HG02970 (cell line): ENCODE data around the gene MAT2A.

Source experiments
- ATAC-seq: cut with Tn5 transposase; IDR thresholded peaks from one replicate; pipeline ENCODE4 v1.9.1; 2021; ENCODE audit warnings: mild to moderate bottlenecking, moderate library complexity, moderate number of reproducible peaks; ENCODE audit not compliant: unreplicated experiment, low FRiP score

The MAT2A gene

GRCh38 chr2:85538507-85539360 is at the start of gene MAT2A:
Gene MAT2A (plus strand): TSS chr2:85539168. CDS start chr2:85539288, 120 bp downstream.
- ATAC-seq: peak; percentile 74

DNA sequence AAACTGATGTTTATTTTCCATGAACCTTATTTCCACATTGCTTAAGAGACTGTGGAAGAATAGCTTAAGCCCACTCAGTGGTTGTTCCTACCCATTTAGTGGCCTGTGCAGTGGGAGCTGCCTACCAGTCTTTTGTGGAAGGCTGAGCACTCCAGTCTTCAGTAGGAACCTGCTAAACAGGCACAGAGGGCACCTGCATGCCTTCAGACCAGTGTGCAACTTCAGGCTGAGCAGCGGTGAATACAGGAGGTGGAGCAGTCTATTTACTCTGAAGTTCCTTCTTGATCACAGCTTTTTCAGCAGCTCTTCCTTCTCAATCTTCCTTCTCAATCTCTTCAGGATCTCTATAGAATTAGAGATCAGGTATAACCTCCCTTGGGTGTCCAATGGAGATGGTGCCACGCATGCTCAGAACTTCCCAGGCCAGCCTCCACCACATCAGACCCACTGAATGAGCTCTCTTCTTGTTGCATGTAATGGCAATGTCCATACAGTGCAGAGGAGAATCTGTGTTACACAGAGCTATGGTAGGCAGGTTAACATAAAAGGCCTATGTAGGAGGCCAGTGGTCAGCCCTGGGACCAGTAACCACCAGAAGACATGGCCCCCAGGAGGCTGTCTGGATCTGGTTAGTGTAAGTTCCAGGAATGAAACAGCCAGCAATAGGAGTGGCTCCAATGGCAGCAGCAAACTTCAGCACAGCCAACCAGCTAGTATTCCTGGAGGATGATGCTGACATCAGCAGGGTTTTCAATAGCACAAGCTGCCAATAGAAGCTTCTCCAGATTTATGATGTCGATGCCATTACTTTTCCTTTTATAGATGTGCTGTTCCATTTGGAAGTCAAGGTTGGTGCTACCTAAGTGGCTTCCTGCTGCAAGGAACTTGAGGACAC is 47.9 kb upstream of the MAT2A start:
- ATAC-seq: no peak

DNA sequence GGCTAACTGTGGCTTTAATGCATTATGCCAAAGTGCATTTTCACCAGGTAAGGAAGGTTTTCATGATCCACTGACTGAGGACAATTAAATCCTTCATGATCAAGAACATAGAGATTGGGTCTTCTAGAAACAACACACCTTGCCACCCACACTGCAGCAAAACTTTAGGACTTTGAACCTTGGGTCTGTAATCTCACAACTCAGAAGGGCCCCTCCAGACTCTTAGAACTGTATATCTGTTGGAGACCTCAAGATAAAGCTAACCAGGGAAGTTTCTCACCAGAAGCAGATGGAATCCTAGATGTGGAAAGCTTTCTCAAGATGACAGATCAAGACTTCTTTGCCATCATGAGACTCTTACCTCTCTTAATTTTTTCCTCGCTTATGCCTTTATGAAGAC is 42.5 kb upstream of the MAT2A start:
- ATAC-seq: no peak

DNA sequence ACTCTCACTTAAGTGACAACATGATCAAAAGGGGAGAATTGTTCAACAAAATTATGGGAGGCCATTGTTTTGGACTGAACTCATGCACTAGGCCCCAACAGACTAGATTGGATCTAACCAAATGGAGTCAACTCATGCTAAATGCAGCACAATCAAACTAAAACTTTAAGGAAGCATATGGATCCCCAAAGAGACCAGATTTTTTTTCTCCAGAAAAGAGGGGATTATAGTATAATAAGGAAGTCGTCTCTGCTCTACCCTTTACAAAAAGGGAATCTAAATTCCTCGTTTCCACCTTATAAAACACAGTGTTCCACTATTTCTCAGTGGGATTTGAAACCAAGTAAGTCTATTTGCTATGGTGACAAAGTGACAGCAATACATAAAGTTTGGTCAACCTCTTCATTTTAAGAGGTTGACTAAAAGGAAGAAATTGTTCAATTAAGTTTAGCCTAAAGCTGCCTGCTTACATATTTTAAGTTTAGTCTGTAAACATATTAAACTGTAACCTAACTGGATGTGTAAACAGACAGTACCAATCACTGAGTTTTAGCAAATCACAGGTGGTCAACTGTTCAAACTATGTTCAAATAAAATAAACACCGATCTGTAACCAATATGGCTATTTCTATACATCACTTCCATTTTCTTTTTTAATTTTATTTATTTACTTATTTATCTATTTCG is 40.9 kb upstream of the MAT2A start:
- no peak for ATAC-seq

DNA sequence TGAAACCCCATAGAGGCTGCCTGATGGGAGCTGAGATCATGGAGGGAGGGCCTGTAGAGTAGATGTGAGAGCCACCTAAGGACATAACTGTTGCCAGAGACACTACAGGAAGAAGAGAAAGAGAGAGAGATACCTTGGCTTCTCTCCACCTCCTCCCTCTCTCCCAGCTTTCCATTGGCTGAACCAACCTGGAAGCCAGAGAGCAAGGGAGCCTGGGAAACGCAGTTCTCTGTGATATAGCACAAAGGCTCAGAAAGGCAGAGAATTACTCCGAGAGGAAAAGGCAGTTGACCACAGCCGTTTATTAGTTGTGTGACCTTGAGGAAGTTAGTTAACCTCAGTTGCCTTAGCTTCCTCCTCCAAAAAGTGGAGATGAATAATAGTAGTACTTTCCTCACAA is 37.7 kb upstream of the MAT2A start:
- ATAC-seq: no peak

GRCh38 chr2:85502720-85503119 is 36.2 kb upstream of the MAT2A start:
- no peak for ATAC-seq

- no peak for ATAC-seq
These were observed 35.7 kb upstream of the MAT2A start for GRCh38 chr2:85503168-85503850.

- no peak for ATAC-seq
These were observed 34.9 kb upstream of the MAT2A start for GRCh38 chr2:85503851-85504777.

- no peak for ATAC-seq
These were observed 34.1 kb upstream of the MAT2A start for GRCh38 chr2:85504778-85505261.

DNA sequence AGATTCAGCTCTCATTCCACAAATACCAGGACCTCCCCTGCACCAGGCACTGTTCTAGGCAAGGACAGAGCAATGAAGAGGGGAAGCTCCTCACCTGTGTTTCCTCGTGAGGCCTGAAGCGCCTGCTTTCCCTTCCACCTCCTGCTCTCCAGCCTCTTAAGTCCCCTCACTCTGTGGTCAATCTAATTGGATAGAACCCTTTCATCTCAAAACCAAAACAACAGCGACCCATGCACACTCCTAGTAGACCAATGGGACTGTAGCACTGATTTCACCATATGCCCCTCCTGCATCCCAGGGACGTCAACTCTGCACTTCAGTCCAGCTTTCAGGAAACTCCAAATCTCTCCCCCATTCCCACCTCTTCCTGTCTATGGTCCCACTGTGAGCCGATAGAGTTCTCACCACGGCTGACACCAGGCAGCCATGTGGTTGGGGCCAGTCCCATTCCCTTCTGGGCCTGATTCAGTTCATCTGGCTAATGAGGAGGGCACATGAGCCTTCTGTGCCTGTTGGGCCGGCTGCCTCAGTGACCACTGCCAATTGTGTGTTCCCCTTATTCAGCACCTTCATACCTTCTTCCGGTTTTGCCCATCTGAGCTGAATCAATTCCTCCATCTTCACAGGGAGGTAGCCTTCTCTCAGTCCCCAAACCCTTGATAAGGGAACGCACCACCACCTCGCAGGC is 33.3 kb upstream of the MAT2A start:
- no peak for ATAC-seq

DNA sequence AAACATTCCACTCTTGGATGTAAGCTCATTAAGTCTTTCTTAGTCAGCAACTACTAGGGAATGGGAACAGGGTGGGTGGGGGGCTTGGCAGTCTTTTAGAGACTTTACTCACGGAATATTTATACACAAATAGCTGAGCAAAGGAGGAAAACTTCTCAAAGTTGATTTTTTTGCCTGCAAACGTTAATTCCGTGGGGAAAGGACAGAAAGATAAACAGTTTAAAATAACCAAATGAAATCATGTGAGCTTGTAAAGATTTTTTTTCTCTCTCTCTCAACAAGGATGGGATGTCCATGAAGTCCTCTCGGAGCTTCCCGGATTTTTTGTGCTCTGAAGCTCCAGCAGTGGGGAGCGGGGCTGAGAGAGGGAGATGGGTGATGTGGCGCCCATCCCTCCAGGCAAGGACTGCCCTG is 32.2 kb upstream of the MAT2A start:
- ATAC-seq: no peak

DNA sequence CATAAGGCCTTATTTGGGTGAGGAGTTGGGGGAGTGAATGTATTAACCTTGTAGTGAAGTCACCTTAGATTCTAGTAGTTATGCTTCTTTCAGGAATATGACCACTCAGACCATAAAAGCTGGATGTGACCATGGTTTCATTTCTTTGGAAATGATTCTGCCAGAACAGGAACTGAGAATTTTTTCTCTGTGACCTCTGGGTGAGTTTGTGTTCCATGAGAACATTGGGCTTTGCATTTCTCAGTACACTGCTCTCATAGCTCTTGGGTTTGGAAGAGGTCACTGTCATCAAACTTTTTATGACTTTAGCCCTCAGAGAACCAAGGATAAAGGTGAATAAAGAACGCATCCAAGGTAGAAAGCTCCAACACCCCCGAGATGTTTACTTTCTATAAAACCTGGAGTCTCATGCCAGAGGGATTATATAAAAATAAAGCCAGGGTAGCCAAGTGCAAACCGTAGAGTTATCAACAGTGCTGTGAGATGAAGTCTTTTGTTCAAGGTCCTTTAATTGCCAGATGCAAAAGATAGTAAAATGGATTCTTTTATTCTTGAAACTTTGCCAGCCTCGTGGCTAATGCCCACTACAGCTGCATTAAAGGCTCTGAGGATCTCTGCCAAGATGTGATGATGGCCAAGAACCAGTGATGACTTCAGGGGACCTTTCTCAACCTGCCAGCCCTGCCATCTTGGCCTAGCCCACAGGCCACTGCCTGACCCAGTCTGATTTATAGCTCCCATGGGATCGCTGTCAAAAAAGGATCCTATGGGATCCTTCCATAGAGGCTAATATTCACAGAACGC is 27.8 kb upstream of the MAT2A start:
- no peak for ATAC-seq

GRCh38 chr2:85514323-85514722 is 24.6 kb upstream of the MAT2A start:
- ATAC-seq: no peak

DNA sequence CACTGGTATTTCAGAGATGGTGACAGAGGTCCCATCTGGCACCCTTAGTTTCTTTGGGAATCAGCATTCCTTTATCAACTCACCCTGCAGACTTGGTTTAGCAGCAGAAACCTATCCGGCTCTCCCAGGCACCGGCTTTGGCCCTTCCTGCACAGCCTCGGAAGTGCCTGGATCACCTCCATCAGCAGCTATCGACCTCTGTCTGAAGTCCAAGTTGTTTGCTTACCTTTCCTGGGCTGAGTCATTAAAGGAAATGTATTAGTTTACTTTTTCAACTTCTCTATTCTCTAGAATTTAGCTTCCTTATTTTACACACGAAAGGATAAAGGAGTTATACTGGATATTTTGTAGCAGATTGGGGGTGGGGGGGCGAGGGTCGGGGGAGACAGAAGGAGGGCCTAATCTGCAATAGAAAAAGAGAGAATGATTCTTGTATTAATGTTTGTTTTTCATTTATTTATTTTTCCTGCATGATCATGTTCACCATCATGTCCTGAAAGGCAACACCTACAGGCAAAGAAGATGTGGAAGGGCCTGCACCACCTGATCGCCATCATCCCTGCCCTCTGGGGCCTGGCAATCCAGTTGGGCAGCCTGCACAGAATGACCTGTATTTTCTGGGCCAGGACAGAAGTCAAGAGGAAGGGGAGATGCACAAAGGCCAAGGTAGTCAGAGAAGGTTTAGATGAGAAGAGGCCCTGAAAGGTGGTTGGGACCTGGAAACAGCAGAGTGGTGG is 22.1 kb upstream of the MAT2A start:
- ATAC-seq: no peak

GRCh38 chr2:85522090-85522647 is 16.8 kb upstream of the MAT2A start:
- ATAC-seq: no peak

- no peak for ATAC-seq
These were observed 15.7 kb upstream of the MAT2A start for GRCh38 chr2:85523062-85523902.
